Fibroblast of the aortic adventitia (primary cell): Measurements from ENCODE around the gene OTC. TPM values are rescaled to one million over a fixed set of nuclear protein-coding genes. Genes with fewer than 3 reads are reported as not detected.
A peak's percentile ranks its signal among the peaks of the same experiment; 100 is the strongest.

Experiments
- DNase-seq: peaks from one replicate; pipeline ENCODE4 v3.0.0-alpha.2; 2010; ENCODE audit warnings: low read depth
- H3K4me3 ChIP-seq: 2 replicates; pipeline ENCODE4 v1.5.1; 2011; ENCODE audit warnings: low read depth, mild to moderate bottlenecking, control low read depth, low read length, moderate library complexity
- CTCF ChIP-seq: IDR thresholded peaks from 2 replicates; pipeline ENCODE4 v1.5.1; 2011; ENCODE audit warnings: mild to moderate bottlenecking, low read length, control low read depth, inconsistent platforms; ENCODE audit not compliant: insufficient read depth
- total RNA-seq: library from RNA; depleted of rRNA; stranded (reverse); fragments of >200 nt; gene quantifications from 2 replicates; pipeline ENCODE4 v1.2.3, GENCODE V29; 2012; ENCODE audit warnings: low replicate concordance

Gene OTC
- total RNA-seq, 1 donor: not detected

- no peak for DNase-seq
- TF ChIP-seq CTCF: no peak
- no peak overlapping the region for H3K4me3 ChIP-seq
These were observed 49.7 kb downstream of the OTC start for GRCh38 chrX:38402118-38402517.

- TF ChIP-seq CTCF: no peak
- no peak for DNase-seq
- no peak overlapping the region for H3K4me3 ChIP-seq
These were observed 51.4 kb downstream of the OTC start for GRCh38 chrX:38403834-38404233.

GRCh38 chrX:38407126-38407525 is 54.7 kb downstream of the OTC start:
- TF ChIP-seq CTCF: no peak
- no peak overlapping the region for H3K4me3 ChIP-seq
- no peak for DNase-seq

GRCh38 chrX:38409289-38409688 is 56.9 kb downstream of the OTC start:
- H3K4me3 ChIP-seq: no peak overlapping the region
- no peak for DNase-seq
- TF ChIP-seq CTCF: no peak

GRCh38 chrX:38426785-38427184 is 74.4 kb downstream of the OTC start:
- DNase-seq: peak; percentile 3
- H3K4me3 ChIP-seq: no peak overlapping the region
- no peak for TF ChIP-seq CTCF

GRCh38 chrX:38431525-38431924 is 79.1 kb downstream of the OTC start:
- no peak for TF ChIP-seq CTCF
- DNase-seq: no peak
- no peak overlapping the region for H3K4me3 ChIP-seq

- no peak for DNase-seq
- TF ChIP-seq CTCF: no peak
- no peak overlapping the region for H3K4me3 ChIP-seq
These were observed 82.7 kb downstream of the OTC start for GRCh38 chrX:38435130-38435529.
